OCI-LY1 (cell line): Measurements from ENCODE around the gene POU3F2.

ENCODE experiments used
- CTCF ChIP-seq: fragments of 200-600 bp; sonication (generic), shearing (Covaris generic); IDR thresholded peaks from 2 replicates; pipeline ENCODE4 v1.5.1; 2017; ENCODE audit warnings: mild to moderate bottlenecking, antibody characterized with exemption, low read length, moderate library complexity, mixed read lengths
- EZH2 ChIP-seq: fragments of 200-600 bp; sonication (generic), shearing (Covaris generic); IDR thresholded peaks from 2 replicates; pipeline ENCODE4 v1.8.0; 2017; ENCODE audit warnings: borderline replicate concordance, mixed run types, mild to moderate bottlenecking, antibody characterized with exemption, low read length, moderate library complexity, mixed read lengths

GRCh38 chr6:98787435-98787834, 46.9 kb upstream of the POU3F2 start:
- TF ChIP-seq CTCF (no peak), EZH2 (no peak)
